Neural progenitor cell (in vitro differentiated cells): ENCODE measurements around the gene RHCE. TPM values are rescaled to one million over a fixed set of nuclear protein-coding genes. Genes with fewer than 3 reads are reported as not detected.

Experiments used
- DNase-seq: peaks from one replicate; pipeline ENCODE4 v3.0.0-alpha.2; 2016; ENCODE audit warnings: low spot score
- H2AFZ ChIP-seq: fragments of 200-600 bp; sonication (generic); replicated peaks from 2 replicates; pipeline ENCODE4 v1.6.1; 2016; ENCODE audit warnings: antibody characterized with exemption
- H3F3A ChIP-seq: fragments of 200-600 bp; sonication (generic); 2 replicates; pipeline ENCODE4 v1.6.1; 2016; ENCODE audit warnings: antibody characterized with exemption, low read depth
- H3K27ac ChIP-seq: fragments of 200-600 bp; sonication (generic); 2 replicates; pipeline ENCODE4 v1.5.1; 2016; ENCODE audit warnings: mild to moderate bottlenecking
- H3K27me3 ChIP-seq: fragments of 200-600 bp; sonication (generic); 2 replicates; pipeline ENCODE4 v1.6.1; 2016; ENCODE audit warnings: mild to moderate bottlenecking, moderate library complexity
- H3K36me3 ChIP-seq: fragments of 200-600 bp; sonication (generic); 2 replicates; pipeline ENCODE4 v1.5.1; 2016
- H3K4me1 ChIP-seq: fragments of 200-600 bp; sonication (generic); 2 replicates; pipeline ENCODE4 v1.6.1; 2016; ENCODE audit warnings: mixed run types
- H3K4me2 ChIP-seq: fragments of 200-600 bp; sonication (generic); 2 replicates; pipeline ENCODE4 v1.6.1; 2016
- H3K4me3 ChIP-seq: fragments of 200-600 bp; sonication (generic); 2 replicates; pipeline ENCODE4 v1.5.1; 2016
- H3K79me2 ChIP-seq: fragments of 200-600 bp; sonication (generic); 2 replicates; pipeline ENCODE4 v1.6.1; 2016; ENCODE audit warnings: low read depth
- H3K9ac ChIP-seq: fragments of 200-600 bp; sonication (generic); 2 replicates; pipeline ENCODE4 v1.6.1; 2016
- H3K9me3 ChIP-seq: fragments of 200-600 bp; sonication (generic); 2 replicates; pipeline ENCODE4 v1.5.1; 2016; ENCODE audit warnings: low read depth
- H4K20me1 ChIP-seq: fragments of 200-600 bp; sonication (generic); 2 replicates; pipeline ENCODE4 v1.6.1; 2016; ENCODE audit warnings: low read depth
- H3K27ac Mint-ChIP-seq: 3 replicates; pipeline ENCODE4 v1.8.0; 2021; ENCODE audit warnings: mixed read lengths
- H3K27me3 Mint-ChIP-seq: 2 replicates; pipeline ENCODE4 v1.8.0; 2022; ENCODE audit warnings: low read depth, mild to moderate bottlenecking, inconsistent platforms, moderate library complexity, mixed read lengths; ENCODE audit not compliant: insufficient read depth
- H3K36me3 Mint-ChIP-seq: 3 replicates; pipeline ENCODE4 v1.8.0; 2021; ENCODE audit warnings: mixed read lengths
- H3K4me1 Mint-ChIP-seq: 3 replicates; pipeline ENCODE4 v1.8.0; 2021; ENCODE audit warnings: mixed read lengths
- H3K4me3 Mint-ChIP-seq: 3 replicates; pipeline ENCODE4 v1.8.0; 2021; ENCODE audit warnings: mild to moderate bottlenecking, moderate library complexity, mixed read lengths
- H3K9me3 Mint-ChIP-seq: 3 replicates; pipeline ENCODE4 v1.8.0; 2020; ENCODE audit warnings: mixed read lengths
- CTCF ChIP-seq: fragments of 200-600 bp; sonication (generic); IDR thresholded peaks from 2 replicates; pipeline ENCODE4 v1.5.1; 2017; ENCODE audit warnings: antibody characterized with exemption, mild to moderate bottlenecking
- EZH2 ChIP-seq: fragments of 200-600 bp; sonication (generic); IDR thresholded peaks from 2 replicates; pipeline ENCODE4 v1.6.1; 2017; ENCODE audit warnings: antibody characterized with exemption, mild to moderate bottlenecking, moderate library complexity
- EZH2phosphoT487 ChIP-seq: fragments of 200-600 bp; sonication (generic); IDR thresholded peaks from 2 replicates; pipeline ENCODE4 v1.6.1; 2017; ENCODE audit warnings: antibody characterized with exemption
- total RNA-seq: library from RNA; depleted of rRNA; stranded (reverse); fragments of >200 nt; gene quantifications from 2 replicates; pipeline ENCODE4 v1.2.3, GENCODE V29; 2015; ENCODE audit warnings: low replicate concordance

Gene RHCE
- total RNA-seq, 1 donor from 2014 or later, result 0.43 TPM

- H3K4me3 ChIP-seq, result no peak overlapping the region
- peaks cover 45% of the 10 kb centered on the region for H4K20me1 ChIP-seq
- H2AFZ ChIP-seq, result no peak overlapping the region
- peaks cover 37% of the 10 kb centered on the region for H3K79me2 ChIP-seq
- DNase-seq, result no peak
- Mint-ChIP-seq H3K36me3 (no peaks in the 10 kb centered on the region), H3K4me3 (no peak overlapping the region), H3K4me1 (peaks cover 17% of the 10 kb centered on the region), H3K27ac (no peak overlapping the region), H3K9me3 (no peaks in the 10 kb centered on the region), H3K27me3 (no peaks in the 10 kb centered on the region)
- H3K4me2 ChIP-seq, result no peak overlapping the region
- H3F3A ChIP-seq, result no peaks in the 10 kb centered on the region
- no peaks in the 10 kb centered on the region for H3K9me3 ChIP-seq
- H3K9ac ChIP-seq, result no peak overlapping the region
- H3K4me1 ChIP-seq, result no peaks in the 10 kb centered on the region
- H3K27ac ChIP-seq, result no peak overlapping the region
- no peak for TF ChIP-seq EZH2
- no peak for TF ChIP-seq CTCF
- TF ChIP-seq EZH2phosphoT487, result no peak
- no peaks in the 10 kb centered on the region for H3K36me3 ChIP-seq
- no peaks in the 10 kb centered on the region for H3K27me3 ChIP-seq
Observed at GRCh38 chr1:25437672-25438071, 17.0 kb upstream of the RHCE start.

DNA sequence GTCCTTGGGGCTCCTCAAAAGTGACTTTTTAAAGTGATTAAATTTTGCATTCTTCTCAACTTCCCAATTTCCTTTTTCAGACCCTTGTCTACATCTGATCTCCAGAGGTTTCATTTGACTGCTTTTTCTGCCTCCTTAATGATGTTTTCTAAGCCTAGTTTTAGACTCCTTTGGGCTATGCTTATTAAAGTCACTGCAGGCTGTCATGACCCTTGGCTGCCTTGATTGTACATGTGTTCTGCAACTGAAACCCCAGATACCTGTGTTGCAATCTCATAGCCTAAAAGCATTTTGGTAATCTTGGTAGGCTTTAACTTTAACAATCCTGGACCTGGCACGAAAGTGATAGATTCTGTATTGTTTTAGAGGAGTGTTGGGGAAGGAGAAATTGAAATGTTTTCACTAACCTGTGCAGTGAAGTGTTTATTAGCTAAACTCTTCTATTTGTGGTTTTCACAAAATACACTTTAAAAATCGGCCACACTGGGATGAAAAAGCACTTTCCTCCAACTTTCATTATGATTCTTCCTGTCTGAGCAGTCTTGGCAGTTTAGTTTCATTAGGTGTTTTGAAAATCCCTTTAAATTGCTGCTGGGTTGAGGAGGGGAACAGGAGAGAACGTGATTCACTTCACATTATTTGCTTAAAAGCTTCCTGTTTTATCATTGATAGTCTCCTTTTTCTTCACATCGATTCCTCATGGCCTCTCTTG lies 14.9 kb upstream of the RHCE start:
- no peak for TF ChIP-seq CTCF
- no peak for TF ChIP-seq EZH2phosphoT487
- no peak for TF ChIP-seq EZH2
- H2AFZ ChIP-seq, result no peak overlapping the region
- no peak overlapping the region for H3K4me3 ChIP-seq
- H3K27ac Mint-ChIP-seq, result no peak overlapping the region
- H3K79me2 ChIP-seq, result peaks cover 51% of the 10 kb centered on the region
- no peaks in the 10 kb centered on the region for H3K27me3 ChIP-seq
- no peaks in the 10 kb centered on the region for H3K27me3 Mint-ChIP-seq
- peaks cover 9% of the 10 kb centered on the region for H3K4me1 ChIP-seq
- peaks cover 44% of the 10 kb centered on the region for H4K20me1 ChIP-seq
- no peak for DNase-seq
- H3K36me3 ChIP-seq, result no peaks in the 10 kb centered on the region
- H3K9me3 Mint-ChIP-seq, result no peaks in the 10 kb centered on the region
- H3F3A ChIP-seq, result no peaks in the 10 kb centered on the region
- H3K9ac ChIP-seq, result no peak overlapping the region
- H3K27ac ChIP-seq, result no peak overlapping the region
- H3K36me3 Mint-ChIP-seq, result no peaks in the 10 kb centered on the region
- H3K9me3 ChIP-seq, result no peaks in the 10 kb centered on the region
- H3K4me1 Mint-ChIP-seq, result peaks cover 28% of the 10 kb centered on the region
- no peak overlapping the region for H3K4me3 Mint-ChIP-seq
- H3K4me2 ChIP-seq, result no peak overlapping the region

DNA sequence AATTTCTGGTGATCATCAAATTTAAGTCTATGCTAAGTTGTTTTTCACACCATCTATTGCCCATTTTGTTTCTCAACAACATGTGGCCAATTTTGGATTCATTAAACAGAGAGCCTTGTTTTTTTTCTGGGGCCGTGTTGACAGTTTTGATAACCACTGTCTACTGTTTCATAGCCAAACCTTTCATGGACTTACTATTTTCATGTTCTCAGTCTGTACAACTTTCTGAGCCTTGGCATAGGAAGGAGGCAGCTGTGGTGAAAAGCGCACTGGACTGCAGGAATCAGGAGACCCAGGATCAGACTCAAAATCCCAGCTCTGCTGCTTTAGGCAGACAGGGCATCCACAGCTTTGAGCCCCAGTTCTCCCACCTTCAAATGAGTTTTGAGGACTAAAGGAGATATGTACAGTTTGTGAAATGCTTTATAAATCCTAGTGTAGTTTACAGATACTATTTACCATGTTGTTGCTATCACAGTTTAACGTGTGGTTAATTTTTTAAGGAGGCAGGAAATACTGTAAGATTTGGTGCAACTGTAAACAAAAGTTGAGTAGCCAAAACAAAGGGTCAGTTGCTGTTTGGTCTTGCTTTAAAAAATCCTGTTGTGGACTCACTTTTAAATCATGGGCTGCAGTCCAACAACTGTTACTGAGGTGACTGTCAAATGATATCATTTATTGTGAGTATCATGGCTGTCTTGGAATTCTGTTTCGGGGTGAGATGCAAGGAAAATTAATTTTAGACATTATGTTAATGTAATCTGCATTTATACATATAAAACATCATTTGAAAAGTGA lies 13.0 kb upstream of the RHCE start:
- no peaks in the 10 kb centered on the region for H3F3A ChIP-seq
- H3K79me2 ChIP-seq, result peaks cover 44% of the 10 kb centered on the region
- H3K9ac ChIP-seq, result no peak overlapping the region
- H3K36me3 Mint-ChIP-seq, result no peaks in the 10 kb centered on the region
- no peak for DNase-seq
- H3K36me3 ChIP-seq, result no peaks in the 10 kb centered on the region
- peaks cover 41% of the 10 kb centered on the region for H4K20me1 ChIP-seq
- H3K4me2 ChIP-seq, result no peak overlapping the region
- H3K27me3 Mint-ChIP-seq, result peaks cover 7% of the 10 kb centered on the region
- H3K9me3 ChIP-seq, result no peaks in the 10 kb centered on the region
- H3K27ac ChIP-seq, result no peak overlapping the region
- no peak overlapping the region for H3K4me3 Mint-ChIP-seq
- H3K4me3 ChIP-seq, result no peak overlapping the region
- no peak overlapping the region for H2AFZ ChIP-seq
- TF ChIP-seq EZH2phosphoT487 (no peak), EZH2 (no peak), CTCF (no peak)
- no peak overlapping the region for H3K27ac Mint-ChIP-seq
- peaks cover 12% of the 10 kb centered on the region for H3K27me3 ChIP-seq
- H3K4me1 ChIP-seq, result peaks cover 9% of the 10 kb centered on the region
- H3K4me1 Mint-ChIP-seq, result peaks cover 34% of the 10 kb centered on the region
- no peaks in the 10 kb centered on the region for H3K9me3 Mint-ChIP-seq
